Vagina (tissue), 2 donors: ENCODE results near the gene MPND. TPM values are rescaled to one million over a fixed set of nuclear protein-coding genes. Genes with fewer than 3 reads are reported as not detected.

Source experiments
- DNase-seq, 2 donors: peaks; one replicate each; pipeline ENCODE4 v3.0.0-alpha.2; 2017; ENCODE audit errors: extremely low spot score in 2 of 2
- H3K27ac ChIP-seq: fragments of 200-600 bp; sonication (generic); one replicate; pipeline ENCODE4 v1.5.1; 2019
- H3K27me3 ChIP-seq: fragments of 200-600 bp; sonication (generic); one replicate; pipeline ENCODE4 v1.5.1; 2019
- H3K36me3 ChIP-seq, 2 donors: fragments of 200-600 bp; sonication (generic); one replicate each; pipeline ENCODE4 v1.5.1; 2017 to 2019
- H3K4me1 ChIP-seq: fragments of 200-600 bp; sonication (generic); one replicate; pipeline ENCODE4 v1.5.1; 2019
- H3K4me3 ChIP-seq, 2 donors: fragments of 200-600 bp; sonication (generic); 1 replicate in 1 of 2; 2 replicates in 1 of 2; pipeline ENCODE4 v1.5.1; 2016 to 2019
- H3K9me3 ChIP-seq: fragments of 200-600 bp; sonication (generic); one replicate; pipeline ENCODE4 v1.5.1; 2019
- CTCF ChIP-seq, 3 experiments: fragments of 450-650 bp in 2 of 3; fragments of 200-600 bp in 1 of 3; sonication (generic) in 1 of 3; IDR thresholded peaks; one replicate each; pipeline ENCODE4 v1.5.1; 2017 to 2019; ENCODE audit warnings: antibody characterized with exemption in 3 of 3, mild to moderate bottlenecking in 2 of 3, moderate library complexity in 2 of 3
- POLR2A ChIP-seq, 2 donors: fragments of 450-650 bp; IDR thresholded peaks; one replicate each; pipeline ENCODE4 v1.6.1; 2017; ENCODE audit warnings: antibody characterized with exemption in 2 of 2, mild to moderate bottlenecking in 2 of 2, moderate library complexity in 2 of 2
- POLR2AphosphoS5 ChIP-seq, 2 donors: sonication (generic); formaldehyde crosslinking; IDR thresholded peaks; one replicate each; pipeline ENCODE4 v1.9.0; 2017; ENCODE audit warnings: antibody characterized with exemption in 2 of 2, mild to moderate bottlenecking in 2 of 2, low read depth in 1 of 2; ENCODE audit not compliant: insufficient read depth in 1 of 2
- intact Hi-C: fragments of 100-400 bp; cut with DNase I; formaldehyde crosslinking; loops from one replicate; pipeline ENCODE4 v1.15.1; 2023
- total RNA-seq: library from RNA; depleted of rRNA; stranded (reverse); fragments of >200 nt; gene quantifications from one replicate; pipeline ENCODE4 v1.2.3, GENCODE V29; 2016

Gene MPND
- total RNA-seq, 1 donor from 2014 or later: 10.1 TPM

DNA sequence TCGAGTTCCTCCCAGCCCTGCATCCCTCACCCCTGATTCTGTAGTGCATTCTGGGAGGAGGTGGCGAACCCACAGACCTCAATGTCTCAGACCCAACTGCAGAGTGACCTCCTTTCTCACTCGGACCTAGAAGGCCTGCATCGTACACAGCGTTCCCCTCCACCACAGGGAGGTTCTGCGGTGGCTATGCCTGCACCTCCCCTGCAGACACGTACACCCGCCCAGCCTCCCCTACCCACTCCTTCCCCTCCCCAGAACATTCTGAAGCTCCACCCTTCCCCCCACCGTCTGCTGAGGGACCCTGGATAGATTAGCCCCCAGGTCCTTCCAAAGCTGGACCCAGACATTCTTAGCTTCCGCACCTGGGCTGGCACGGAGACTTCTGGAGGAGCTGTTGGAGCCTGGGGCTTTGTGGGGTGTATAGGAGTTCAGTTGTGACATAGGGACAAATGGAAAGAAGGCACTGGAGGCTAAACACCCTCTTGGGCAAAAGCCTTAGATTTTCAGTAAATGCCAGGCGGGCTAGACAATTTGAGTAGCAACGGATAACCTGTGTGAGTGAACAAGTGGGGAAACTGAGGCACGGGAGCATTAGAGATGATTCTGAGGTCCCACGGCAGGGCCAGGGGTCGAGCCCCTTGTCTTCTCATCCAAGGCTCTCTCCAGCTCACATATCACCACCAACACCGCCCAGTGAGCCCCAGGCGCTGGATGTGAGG, 39.4 kb upstream of the MPND start:
- DNase-seq: no peak
- Histone ChIP-seq H3K36me3 (no peaks in the 10 kb centered on the region), H3K4me3 (peak overlapping the region; percentile 26 to 45), H3K9me3 (no peaks in the 10 kb centered on the region), H3K27me3 (no peaks in the 10 kb centered on the region), H3K4me1 (no peaks in the 10 kb centered on the region), H3K27ac (no peak overlapping the region)
- TF ChIP-seq POLR2A (IDR thresholded peaks at IDR 0.05) (no peak), POLR2AphosphoS5 (IDR thresholded peaks at IDR 0.05; ENCODE audit: insufficient read depth in 1 of 2, low read depth in 1 of 2) (no peak), CTCF (IDR thresholded peaks at IDR 0.05) (no peak)
- intact Hi-C loops: no loop called here

- H3K4me3 ChIP-seq: peak within 1 kb of the TSS; percentile 26 to 45
- no peak within 1 kb of the TSS for H3K27ac ChIP-seq
- no peaks in the 10 kb centered on the region for H3K27me3 ChIP-seq
- no peaks in the 10 kb centered on the region for H3K36me3 ChIP-seq
- no peaks in the 10 kb centered on the region for H3K9me3 ChIP-seq
- no peak for DNase-seq
- TF ChIP-seq POLR2A (IDR thresholded peaks at IDR 0.05): no peak
- no peak for TF ChIP-seq CTCF (IDR thresholded peaks at IDR 0.05)
- no peak for TF ChIP-seq POLR2AphosphoS5 (IDR thresholded peaks at IDR 0.05; ENCODE audit: insufficient read depth in 1 of 2, low read depth in 1 of 2)
- no peaks in the 10 kb centered on the region for H3K4me1 ChIP-seq
- intact Hi-C loops: no loop called here
These were observed 38.7 kb upstream of the MPND start, which contains the start of gene FSD1 for GRCh38 chr19:4304538-4305256. Gene FSD1, plus strand, starts transcription at chr19:4304598. Its CDS starts 149 bp downstream, at chr19:4304747.

GRCh38 chr19:4305257-4305612, 38.1 kb upstream of the MPND start:
- intact Hi-C loops: no loop called here
- Histone ChIP-seq H3K4me1 (no peaks in the 10 kb centered on the region), H3K36me3 (no peaks in the 10 kb centered on the region), H3K9me3 (no peaks in the 10 kb centered on the region), H3K4me3 (no peak overlapping the region), H3K27me3 (no peaks in the 10 kb centered on the region), H3K27ac (no peak overlapping the region)
- no peak for DNase-seq
- no peak for TF ChIP-seq POLR2AphosphoS5 (IDR thresholded peaks at IDR 0.05; ENCODE audit: insufficient read depth in 1 of 2, low read depth in 1 of 2)
- TF ChIP-seq POLR2A (IDR thresholded peaks at IDR 0.05): no peak
- no peak for TF ChIP-seq CTCF (IDR thresholded peaks at IDR 0.05)

DNA sequence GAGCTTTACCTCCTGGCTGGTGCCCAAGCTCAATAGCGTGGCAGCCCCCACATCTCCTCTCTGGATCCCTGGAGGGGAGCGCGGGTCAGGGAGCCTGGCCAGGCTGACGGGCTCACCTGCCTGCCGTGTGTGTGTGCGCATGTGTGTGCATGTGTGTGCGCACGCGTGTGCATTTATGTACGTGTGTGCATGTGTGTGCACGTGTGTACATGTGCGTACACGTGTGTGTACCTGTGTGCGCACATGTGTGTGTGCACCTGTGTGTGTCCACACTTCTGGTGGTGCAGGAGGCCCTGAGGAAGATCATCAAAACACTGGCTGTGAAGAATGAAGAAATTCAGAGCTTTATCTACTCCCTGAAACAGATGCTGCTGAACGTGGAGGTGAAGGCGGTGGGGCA, 37.7 kb upstream of the MPND start:
- Histone ChIP-seq H3K9me3 (no peaks in the 10 kb centered on the region), H3K4me1 (no peaks in the 10 kb centered on the region), H3K27me3 (no peaks in the 10 kb centered on the region), H3K27ac (no peak overlapping the region), H3K36me3 (no peaks in the 10 kb centered on the region), H3K4me3 (no peak overlapping the region)
- no peak for DNase-seq
- TF ChIP-seq CTCF (IDR thresholded peaks at IDR 0.05): no peak
- TF ChIP-seq POLR2A (IDR thresholded peaks at IDR 0.05): no peak
- TF ChIP-seq POLR2AphosphoS5 (IDR thresholded peaks at IDR 0.05; ENCODE audit: insufficient read depth in 1 of 2, low read depth in 1 of 2): no peak
- intact Hi-C loops: no loop called here
